OCI-LY3 (cell line): ENCODE results near the gene PPM1B.

Experiments used
- CTCF ChIP-seq: fragments of 200-600, 300-600 bp; sonication (generic); IDR thresholded peaks from 2 replicates; pipeline ENCODE4 v1.5.1; 2014; ENCODE audit warnings: antibody characterized with exemption, low read length, low read depth
- EZH2phosphoT487 ChIP-seq: fragments of 200-600 bp; shearing (Covaris generic); IDR thresholded peaks from 2 replicates; pipeline ENCODE4 v1.6.1; 2018; ENCODE audit warnings: antibody characterized with exemption, mixed run types, low read depth

- TF ChIP-seq CTCF = no peak
- no peak for TF ChIP-seq EZH2phosphoT487
Measured at GRCh38 chr2:44250376-44250775, 81.7 kb downstream of the PPM1B start.
